TTC549 (cell line): ENCODE data around the gene CHIT1.

Experiments used
- FAIRE-seq: peaks from 2 replicates; lab custom pipeline; 2012; peaks lifted over from hg19 to GRCh38; lab: Jason Lieb, UNC

Gene CHIT1

DNA sequence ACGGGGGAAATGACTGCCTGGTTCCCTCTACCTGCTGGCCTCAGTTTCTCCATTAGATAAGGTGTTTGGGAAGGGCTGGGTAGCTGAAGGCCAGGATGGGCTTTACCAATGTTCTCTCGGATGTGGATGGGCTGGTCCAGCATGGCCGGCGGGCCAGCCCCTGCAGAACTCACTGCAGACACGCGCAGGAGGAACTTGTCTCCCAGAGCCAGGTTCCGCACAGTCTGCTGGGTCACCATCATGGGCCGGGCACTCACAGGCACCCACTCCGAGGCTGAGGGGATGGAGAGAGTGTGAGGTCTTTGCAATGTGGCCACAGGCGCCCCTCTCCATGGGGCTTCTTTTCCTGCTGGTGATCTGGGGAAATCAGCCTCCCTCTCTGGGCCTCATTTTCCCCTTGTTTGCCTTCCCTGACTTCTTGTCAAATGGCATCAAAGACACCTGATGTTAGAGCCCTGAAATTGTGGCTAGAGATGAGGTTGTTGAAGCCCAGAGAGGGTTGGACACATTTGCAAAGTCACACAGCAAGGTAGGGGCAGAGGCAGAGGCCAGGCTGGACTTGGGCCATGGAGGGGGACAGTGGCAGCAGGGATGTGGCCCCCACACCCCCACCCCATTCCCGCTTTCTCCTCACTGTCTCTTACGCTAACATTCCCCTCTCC is 55.0 kb downstream of the CHIT1 start:
- no peak for FAIRE-seq

- FAIRE-seq: no peak
Observed at GRCh38 chr1:203173566-203173965, 55.9 kb downstream of the CHIT1 start.

DNA sequence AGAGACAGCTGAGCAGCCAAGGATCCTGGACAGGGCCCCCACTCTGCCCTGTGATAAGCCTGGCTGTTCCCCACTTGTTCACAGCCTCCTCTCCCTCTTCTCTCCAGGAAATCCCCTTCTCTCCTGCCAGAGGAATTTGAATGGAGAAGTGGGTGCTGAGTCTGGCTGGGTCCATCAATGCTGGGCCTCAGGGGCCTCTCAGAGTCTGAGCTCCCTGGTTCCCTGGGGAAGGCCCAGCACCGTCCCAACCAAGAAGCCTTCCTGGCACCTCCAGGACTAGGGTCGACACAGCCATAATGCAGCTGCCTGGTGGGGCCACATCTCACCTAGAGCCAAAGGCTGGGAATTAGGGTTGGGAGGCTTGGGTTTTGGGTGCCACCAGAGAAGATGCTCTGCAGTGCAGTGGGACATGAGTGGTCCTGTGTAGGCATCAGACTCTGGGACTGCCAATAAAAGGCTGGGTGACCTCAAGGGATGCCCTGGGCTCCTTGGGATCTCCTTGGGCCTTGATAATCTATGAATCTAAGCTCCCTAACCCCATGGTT is 56.4 kb downstream of the CHIT1 start:
- no peak for FAIRE-seq

- no peak for FAIRE-seq
Observed at GRCh38 chr1:203172184-203173010, 57.1 kb downstream of the CHIT1 start.

- no peak for FAIRE-seq
Observed at GRCh38 chr1:203171341-203172183, 57.9 kb downstream of the CHIT1 start.

DNA sequence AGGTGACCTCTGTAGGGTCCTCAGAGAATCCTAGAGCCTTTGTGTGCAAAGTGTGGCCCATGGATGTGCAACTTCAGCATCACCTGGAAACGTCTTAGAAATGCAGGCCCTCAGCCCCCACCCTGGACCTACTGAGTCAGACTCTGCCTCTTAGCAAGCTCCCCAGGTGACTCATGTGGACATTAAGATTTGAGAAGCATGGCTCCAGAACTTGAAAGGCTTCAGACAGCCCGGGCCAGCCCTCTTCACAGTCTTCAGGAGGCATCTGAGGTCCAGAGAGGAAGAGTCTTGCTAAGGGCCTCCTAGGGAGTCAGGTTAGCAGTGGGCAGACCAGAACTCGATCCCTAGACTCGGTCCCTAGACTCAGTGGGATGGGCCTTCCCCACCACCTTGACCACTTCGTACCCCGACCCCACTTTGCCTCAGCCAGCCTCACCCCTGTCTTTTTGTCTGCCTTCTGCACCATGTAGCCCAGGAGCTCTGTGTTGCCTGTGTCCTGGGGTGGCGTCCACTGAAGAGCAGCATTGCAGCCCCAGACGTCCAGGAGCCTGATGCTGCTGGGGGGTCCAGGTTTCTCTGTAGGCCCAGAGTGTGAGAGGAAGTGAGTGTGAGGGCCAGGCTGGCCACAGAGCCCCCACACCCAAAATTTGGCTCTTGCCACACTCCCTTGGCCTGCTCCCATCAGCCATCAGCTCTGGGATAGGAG is 58.7 kb downstream of the CHIT1 start:
- no peak for FAIRE-seq

DNA sequence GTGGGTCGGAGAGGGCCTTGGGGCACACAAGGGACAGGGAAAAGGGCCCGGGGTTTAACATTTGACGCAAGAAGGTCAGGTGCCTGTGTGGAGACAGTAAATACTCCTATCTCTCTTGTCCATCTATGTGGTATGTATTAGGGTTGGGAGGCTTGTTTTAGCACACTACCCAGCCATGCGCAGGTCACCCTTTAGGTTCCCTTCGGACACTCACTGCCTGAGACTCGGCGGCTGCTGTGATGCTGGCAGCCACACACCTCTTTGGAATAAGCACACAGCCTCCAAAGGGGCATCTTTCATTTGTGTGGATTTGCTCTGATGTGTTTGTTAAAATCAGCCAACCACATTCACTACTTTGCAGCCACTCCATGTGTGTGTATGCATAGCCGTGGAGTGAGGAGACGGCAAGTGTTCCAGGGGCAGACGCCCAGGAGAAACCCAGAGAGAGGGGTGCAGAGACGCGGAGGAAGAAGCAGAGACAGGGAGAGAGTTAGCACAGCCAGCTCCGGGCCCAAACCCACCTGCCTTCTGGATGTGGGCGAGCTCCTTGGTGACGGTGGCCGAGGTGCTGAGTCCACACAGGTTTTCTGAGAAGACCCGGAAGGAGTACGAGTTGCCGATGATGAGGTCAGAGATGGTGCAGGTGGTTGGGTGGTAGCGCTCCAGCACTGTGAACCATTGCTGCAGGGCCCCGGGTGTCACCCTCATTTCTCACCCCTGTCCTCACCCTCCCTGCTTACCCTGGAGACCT is 59.5 kb downstream of the CHIT1 start:
- no peak for FAIRE-seq

- no peak for FAIRE-seq
Observed at GRCh38 chr1:203168991-203169390, 60.5 kb downstream of the CHIT1 start.

- FAIRE-seq: no peak
Observed at GRCh38 chr1:203168256-203168786, 61.2 kb downstream of the CHIT1 start.

GRCh38 chr1:203167913-203168200 is 61.6 kb downstream of the CHIT1 start:
- no peak for FAIRE-seq

DNA sequence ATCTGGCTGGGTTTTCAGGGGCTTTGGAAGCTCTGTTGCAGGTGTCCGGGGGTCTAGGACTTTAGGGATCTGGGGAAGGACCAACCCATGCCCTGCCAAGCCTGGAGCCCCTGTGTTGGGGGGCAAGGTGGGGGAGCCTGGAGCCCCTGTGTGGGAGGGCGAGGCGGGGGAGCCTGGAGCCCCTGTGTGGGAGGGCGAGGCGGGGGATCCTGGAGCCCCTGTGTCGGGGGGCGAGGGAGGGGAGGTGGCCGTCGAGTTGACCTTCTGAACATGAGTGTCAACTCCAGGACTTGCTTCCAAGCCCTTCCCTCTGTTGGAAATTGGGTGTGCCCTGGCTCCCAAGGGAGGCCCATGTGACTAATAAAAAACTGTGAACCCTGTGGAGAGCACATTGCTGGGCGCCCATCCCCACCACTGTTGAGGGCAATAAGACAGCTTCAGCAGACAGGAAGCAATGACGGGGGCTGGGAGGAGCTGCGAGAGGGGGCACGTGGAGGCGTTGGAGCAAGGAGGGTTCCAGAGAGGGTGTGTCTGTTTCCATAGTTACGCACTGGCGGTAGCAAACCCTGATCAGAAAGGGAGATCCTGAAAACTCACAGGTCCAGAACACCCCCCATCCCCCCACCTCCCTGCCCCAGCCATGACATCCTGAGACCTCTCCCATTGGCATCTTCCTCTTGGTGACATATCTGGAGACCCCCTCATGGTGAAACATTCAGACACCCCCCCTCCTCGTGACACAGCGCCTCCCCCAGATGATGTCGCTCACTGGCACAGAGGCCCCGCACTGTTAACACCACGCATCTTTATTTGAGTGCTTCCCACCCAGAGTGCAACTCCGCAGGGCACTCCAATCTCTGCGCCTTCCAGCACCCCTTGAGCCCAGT is 62.2 kb downstream of the CHIT1 start:
- FAIRE-seq: no peak

DNA sequence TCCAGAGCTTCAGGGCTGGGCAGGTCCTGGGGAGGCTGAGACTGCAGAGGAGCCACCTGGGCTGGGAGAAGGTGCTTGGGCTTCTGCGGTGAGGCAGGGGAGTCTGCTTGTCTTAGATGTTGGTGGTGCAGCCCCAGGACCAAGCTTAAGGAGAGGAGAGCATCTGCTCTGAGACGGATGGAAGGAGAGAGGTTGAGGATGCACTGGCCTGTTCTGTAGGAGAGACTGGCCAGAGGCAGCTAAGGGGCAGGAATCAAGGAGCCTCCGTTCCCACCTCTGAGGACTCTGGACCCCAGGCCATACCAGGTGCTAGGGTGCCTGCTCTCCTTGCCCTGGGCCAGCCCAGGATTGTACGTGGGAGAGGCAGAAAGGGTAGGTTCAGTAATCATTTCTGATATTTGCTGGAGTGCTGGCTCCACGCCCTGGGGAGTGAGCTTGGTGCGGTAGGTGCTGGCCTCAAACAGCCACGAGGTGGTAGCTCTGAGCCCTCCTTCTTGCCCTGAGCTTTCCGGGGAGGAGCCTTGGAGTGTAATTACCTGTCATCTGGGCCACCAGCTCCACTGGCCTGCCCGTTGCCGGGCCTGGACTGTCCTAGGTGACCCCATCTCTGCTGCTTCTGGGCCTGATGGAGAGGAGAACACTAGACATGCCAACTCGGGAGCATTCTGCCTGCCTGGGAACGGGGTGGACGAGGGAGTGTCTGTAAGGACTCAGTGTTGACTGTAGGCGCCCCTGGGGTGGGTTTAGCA is 63.1 kb downstream of the CHIT1 start:
- no peak for FAIRE-seq
